ENCODE results near the gene FNDC3A.

FNDC3A gene

GRCh38 chr13:48975856-48976575 lies at the start of gene FNDC3A:
Gene FNDC3A (plus strand): TSS chr13:48975912. CDS start chr13:49006191, 30,279 bp downstream.
- DNase-seq, result peak; percentile 24

GRCh38 chr13:48928757-48929430 lies 46.8 kb upstream of the FNDC3A start:
- DNase-seq, result no peak

DNA sequence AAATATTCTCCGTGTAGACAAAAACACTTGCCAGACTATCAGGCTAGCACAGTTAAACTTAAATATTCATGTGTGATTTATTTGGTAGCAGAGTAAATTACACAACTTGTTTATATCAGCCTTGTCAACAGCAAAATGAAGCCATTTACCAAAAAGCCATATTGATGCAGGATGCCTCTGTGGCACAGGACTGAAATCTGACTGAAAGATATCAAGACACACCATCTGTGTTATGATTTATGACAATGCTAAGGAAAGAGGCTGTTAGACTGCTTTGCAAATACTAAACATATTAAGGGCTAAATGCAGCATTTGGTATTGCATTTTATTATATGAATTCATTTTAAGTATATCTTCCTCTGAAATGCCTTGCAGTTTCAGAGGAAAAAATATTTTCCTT lies 44.8 kb upstream of the FNDC3A start:
- no peak for DNase-seq

DNA sequence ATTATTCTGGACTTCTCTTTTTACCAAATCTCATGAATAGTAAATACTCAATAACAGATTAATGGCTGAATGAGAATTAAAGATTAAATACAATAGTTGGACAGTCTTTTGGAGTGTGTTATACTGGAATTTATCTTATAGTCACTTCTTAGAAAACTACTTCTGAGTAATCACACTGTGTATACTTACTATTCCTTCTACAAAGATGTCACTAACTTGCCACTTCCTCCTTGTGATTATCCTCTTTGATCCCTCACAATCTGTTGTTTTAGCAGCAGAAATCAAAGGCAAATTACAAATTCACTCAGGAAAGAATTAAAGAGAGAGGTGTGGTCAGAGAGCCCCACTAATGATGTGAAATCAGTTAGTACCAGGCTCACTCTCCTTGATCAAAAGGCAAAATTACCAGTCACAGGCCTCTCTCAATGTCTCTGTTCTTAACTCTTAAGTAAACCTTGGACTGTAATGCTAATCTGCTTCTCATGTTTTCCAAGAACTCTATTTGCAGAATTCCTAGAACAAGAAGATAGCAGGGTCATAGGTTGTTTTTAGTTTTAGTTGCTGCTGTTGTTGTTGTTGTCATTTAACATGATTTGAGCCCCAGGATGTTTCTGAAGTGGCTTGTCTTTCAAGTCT lies 37.3 kb upstream of the FNDC3A start:
- no peak for DNase-seq

DNA sequence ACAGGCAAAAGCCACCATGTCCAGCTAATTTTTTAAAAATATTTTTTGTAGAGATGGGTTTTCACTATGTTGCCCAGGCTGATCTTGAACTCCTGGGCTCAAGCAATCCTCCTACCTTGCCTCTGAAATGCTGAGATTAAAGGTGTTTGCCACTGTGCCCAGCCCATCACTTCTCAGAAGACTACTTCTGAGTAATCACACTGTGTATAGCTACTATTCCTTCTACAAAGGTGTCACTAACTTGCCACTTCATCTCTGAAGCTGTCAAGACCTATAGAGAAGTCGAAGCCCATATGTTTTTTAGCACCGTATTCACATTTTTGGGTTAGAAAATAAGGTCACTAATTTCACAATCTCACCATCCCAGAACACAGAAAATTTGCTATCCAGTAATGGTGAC lies 36.0 kb upstream of the FNDC3A start:
- DNase-seq, result no peak

GRCh38 chr13:48942131-48942530 lies 33.6 kb upstream of the FNDC3A start:
- DNase-seq, result no peak

DNA sequence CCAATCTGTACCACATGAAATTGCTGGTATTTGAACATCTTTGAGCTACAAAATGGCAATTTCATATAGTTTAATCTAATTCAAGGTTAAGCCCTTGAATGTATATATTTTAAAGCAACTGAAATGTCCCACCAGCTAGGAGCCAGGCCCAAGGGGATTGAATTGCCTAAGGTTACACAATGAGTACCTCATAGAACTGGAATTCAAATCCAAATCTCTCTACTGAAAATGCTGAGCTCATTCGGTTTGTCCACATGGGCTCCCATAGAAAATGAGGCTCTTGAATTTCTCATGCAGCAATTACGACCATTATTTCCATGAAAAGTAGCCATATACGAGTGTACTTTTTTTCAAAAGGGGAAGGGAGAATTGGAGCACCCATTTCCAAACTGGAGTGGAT lies 31.5 kb upstream of the FNDC3A start:
- no peak for DNase-seq

DNA sequence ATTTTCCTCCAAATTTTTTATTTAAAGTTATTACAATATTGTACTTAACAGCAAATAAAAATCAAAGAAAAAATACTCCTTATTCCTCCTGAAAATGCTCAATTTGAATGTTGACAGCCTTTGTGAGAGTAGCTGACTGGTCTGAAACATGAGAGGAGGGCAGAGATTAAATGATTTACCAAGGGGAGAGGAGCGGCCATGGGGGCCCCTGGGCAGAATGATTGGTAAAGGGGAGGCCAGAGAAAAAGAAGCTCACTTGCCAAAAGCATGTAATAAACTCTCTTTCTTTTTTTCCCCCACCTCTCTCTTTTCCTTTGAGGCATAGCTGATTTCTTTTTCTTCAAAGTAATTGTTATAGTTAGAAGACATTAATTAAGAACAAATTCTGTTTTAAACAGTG lies 30.1 kb upstream of the FNDC3A start:
- DNase-seq, result no peak

DNA sequence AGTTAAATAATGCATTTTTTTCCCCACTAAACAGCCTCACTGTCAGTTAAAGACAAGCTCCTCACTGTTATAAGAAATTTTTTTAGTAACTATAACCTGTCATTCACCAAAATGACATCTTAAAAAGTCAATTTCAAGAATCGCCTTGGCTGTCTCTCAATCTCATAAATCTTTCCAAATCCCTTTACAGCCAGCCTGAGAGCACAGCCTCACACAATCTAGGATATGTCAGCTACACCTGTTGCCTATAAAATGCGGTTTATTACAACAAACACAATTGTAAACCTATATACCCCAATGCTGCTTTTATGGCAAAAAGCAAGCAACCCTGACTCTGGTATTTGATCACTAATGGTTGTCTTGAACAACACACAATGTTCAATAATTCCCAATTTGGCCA lies 29.5 kb upstream of the FNDC3A start:
- no peak for DNase-seq

DNA sequence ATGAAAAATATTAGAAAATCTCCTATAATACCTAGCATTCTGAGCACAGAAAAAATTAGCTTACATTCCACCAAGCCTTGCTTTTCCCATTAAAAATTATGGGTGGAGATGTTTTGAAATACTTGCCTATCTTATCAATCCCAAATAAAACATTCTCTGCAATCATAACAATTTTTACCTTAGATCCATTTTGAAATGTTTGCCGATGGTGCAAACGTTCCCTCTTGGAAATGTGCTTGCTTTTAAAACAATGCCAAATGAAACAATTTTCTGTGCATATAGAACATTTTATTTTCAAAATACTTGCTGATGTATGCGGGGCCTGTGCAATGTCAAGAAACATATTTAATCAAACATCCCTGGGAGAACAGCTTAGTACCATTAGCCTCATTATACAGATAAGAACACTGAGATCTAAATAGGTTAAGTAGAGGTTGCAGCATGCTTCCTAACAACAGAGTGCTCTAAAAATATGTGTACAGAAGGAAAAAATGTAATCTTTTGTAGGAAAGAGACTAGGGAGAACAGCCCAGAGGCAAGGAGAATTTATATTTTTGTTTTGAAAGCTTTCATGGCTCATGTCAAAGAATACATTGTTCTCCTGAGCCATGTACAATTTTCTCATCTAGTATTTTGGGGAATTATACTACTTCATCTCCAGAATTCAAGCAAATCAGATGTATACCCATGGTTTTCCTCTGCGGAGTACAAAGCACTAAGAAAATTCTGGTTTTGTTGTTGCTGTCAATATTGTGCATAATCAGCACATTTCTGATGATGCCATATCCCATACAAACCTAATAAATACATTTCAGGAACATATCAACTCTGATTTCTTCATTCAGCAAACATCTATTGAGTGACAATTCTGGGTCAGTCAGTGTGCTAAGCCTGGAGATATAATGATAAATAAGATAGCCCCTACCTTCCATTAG lies 25.9 kb upstream of the FNDC3A start:
- no peak for DNase-seq

GRCh38 chr13:48950501-48950875 lies 25.2 kb upstream of the FNDC3A start:
- DNase-seq, result no peak

DNA sequence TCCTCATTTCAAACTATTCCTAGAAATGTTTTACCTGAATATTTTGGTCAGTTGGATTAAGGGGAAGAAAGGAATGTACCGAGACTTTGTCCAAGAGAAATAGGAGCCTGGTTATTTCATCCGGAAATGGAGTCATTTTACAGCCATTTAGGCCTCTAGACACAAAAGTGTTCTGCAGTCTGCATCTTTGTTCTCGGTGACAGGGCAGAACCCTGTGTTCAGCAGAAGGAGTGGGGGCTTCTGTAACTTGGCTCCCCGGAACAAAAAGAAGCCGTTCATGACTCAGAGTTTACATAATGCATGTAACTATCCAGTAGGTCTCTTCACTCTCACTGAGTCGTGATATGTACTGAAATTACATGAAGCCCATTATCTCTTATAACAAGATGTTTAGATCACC lies 21.6 kb upstream of the FNDC3A start:
- no peak for DNase-seq

GRCh38 chr13:48955536-48955935 lies 20.2 kb upstream of the FNDC3A start:
- no peak for DNase-seq

DNA sequence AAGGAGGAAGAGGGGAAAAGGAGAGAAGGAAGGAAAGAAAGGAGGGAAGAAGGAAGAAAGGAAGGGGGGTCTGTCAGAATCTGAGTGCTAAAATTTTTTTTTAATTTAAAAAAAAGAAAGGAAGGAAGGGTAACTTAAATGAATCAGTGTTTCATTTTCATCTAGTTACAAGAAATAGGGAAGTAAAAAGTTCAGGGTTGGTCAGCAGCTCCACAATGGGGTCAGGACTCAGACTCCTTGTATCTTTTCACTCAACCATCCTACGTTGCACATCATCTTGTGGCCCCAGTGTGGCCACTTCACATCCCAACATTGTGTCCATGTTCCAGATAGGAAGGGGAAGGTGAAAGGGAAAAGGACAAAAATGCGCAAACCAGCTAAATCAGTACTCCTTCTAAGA lies 14.3 kb upstream of the FNDC3A start:
- DNase-seq, result no peak

DNA sequence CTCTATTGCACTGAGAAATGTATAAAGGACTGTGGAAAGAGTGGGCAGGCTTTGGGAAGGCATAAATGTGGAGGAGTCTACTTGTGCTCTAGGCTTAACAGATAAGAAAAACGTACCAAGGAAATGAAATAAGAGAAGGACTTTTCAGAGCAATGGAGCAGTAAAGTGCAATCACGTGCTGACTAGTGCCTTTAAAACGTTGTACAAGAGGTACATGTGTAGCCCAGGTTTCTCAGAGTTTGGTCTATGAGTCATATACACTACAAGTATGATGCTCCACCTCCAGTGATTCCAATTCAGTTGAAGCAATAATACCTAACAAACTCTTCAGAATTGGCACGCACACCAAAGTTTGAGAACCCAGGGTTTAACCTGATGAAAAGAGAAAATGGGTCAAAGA lies 13.4 kb upstream of the FNDC3A start:
- DNase-seq, result no peak

GRCh38 chr13:48965736-48966135 lies 10.0 kb upstream of the FNDC3A start:
- no peak for DNase-seq

- DNase-seq, result no peak
Observed at GRCh38 chr13:48969685-48970084, 6.0 kb upstream of the FNDC3A start.

DNA sequence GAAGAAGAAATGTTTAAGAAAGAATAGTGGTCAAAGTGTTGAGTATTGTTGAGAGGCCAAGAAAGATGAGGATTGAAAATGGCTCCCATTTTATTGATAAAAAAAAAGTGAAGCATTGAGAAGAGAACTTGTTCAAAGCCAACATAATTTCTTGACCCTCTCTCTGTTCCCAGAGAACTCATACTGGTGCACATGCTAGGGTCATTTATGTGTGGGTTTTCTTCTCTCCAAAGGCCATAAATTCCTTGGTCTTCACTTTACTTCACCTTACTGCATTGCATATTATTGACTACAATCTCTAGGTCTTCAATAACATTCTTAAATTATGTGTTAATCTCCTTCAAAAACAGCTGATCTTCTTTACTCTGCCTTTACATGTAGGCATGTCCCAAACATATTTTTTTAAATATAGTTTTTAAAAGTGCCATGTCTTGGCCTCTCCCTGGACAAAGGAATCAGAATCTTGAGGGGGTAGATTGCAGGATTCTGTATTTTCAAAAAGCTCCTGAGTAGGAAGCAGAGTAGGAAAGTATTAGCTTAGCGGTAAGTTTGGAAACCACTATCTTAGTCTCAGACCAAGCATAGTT lies 1.8 kb upstream of the FNDC3A start:
- DNase-seq, result no peak

DNA sequence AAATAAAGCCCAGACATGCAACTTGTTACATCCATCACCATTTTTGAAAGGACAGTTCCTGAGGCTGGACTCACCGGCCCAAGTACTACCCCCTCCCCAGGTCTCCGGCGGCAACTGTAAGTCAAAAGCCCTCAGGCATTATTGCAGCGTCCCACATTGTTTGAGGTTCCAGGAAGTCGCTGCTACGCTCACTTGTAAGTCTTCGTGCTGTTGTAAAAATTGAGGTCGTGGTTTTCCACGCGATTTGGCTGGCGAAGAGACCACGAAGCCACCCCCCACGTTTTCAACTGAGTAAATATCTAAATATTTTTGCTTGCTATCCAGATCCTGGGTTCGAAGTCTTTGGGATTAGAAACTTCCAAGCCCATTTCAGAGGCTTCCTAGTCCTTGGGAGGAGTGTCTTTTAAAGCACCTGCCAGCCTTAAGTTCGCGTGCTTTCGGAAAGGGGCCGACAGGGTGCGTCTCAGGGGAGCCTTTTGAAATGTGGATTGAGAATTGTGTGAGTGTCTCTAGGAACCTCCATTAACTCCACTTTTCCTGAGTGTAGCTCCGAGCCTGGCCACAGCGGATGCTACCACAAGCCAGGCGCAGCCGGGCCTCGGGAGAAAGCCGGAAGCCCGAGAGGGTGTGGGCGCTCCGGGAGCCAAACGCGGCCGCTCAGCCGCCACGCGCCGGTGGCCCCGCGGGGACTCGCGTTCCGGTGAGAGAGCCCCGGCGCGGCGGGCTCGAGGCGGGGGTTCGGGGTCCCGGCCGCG lies 434 bp upstream of the FNDC3A start:
- DNase-seq, result no peak

GRCh38 chr13:48976576-48977285 lies 1.0 kb downstream of the FNDC3A start:
- peak; percentile 34 for DNase-seq

DNA sequence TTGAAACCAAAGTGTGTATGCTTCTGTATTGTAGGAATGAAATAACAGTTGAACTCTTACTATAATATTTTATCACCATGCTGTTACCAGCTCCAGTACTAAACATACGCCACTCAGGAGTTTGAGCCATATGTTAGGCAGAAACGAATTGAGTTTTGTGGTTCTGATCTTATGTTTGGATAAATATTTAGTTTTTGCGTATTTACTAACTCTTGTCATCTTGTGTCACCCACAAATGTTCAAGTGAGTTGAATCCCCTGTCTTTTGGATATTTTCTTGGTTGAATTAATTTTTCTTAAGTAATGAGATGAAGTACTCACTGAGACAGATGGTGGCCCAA lies 1.5 kb downstream of the FNDC3A start:
- DNase-seq, result no peak

GRCh38 chr13:48977973-48978372 lies 2.3 kb downstream of the FNDC3A start:
- no peak for DNase-seq

Data from NCI-H2029 (cell line).